NT2/D1 (cell line): ENCODE results near the gene PKNOX2.

Source experiments
- SUZ12 ChIP-seq: IDR thresholded peaks from 2 replicates; pipeline ENCODE4 v1.6.1; 2011; ENCODE audit not compliant: insufficient read length, insufficient read depth; ENCODE audit errors: extremely low read depth
- ZNF274 ChIP-seq: IDR thresholded peaks from 2 replicates; pipeline ENCODE4 v1.6.1; 2011; ENCODE audit warnings: mild to moderate bottlenecking, low read depth, low read length

GRCh38 chr11:125303694-125304093, 139.1 kb downstream of the PKNOX2 start:
- no peak for TF ChIP-seq ZNF274
- TF ChIP-seq SUZ12, result no peak
